Measurements from ENCODE around the gene FIZ1.

DNA sequence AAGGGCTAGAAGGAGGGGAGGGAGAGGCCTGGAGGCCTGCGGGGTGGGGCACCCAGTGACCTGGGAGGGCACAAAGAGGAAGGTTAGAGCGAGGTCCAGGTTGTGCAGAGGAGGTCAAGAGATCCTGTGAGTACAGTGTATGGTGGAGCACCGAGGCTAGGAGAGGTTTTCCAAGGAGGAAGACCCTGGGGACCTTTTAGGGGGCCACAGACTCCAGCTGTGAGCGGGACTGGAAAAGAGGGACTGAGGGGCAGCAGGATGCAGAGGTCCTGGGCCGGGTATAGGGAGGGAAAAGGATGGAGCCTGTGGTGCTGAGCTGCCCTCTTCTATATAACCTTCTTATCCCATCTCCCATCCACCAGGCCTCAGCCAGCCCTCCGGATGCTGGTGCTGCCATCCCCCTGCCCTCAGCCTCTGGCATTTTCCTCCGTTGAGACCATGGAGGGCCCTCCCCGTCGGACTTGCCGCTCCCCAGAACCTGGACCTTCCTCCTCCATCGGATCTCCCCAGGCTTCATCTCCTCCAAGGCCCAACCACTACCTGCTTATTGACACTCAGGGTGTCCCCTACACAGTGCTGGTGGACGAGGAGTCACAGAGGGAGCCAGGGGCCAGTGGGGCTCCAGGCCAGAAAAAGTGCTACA lies 45.0 kb upstream of the FIZ1 start:
- TF ChIP-seq, protein P1, sequence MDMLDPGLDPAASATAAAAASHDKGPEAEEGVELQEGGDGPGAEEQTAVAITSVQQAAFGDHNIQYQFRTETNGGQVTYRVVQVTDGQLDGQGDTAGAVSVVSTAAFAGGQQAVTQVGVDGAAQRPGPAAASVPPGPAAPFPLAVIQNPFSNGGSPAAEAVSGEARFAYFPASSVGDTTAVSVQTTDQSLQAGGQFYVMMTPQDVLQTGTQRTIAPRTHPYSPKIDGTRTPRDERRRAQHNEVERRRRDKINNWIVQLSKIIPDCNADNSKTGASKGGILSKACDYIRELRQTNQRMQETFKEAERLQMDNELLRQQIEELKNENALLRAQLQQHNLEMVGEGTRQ (IDR thresholded peaks at IDR 0.05; ENCODE audit: low read depth, low read length), result no peak
- no peak for TF ChIP-seq RAD21 (IDR thresholded peaks at IDR 0.05; ENCODE audit: low read length)
- TF ChIP-seq CTCF (conservative IDR thresholded peaks at IDR 0.05; ENCODE audit: low read depth, low read length), result no peak
- TF ChIP-seq POLR2A (IDR thresholded peaks at IDR 0.05; ENCODE audit: low read depth, low read length), result no peak
- TF ChIP-seq, protein P2, sequence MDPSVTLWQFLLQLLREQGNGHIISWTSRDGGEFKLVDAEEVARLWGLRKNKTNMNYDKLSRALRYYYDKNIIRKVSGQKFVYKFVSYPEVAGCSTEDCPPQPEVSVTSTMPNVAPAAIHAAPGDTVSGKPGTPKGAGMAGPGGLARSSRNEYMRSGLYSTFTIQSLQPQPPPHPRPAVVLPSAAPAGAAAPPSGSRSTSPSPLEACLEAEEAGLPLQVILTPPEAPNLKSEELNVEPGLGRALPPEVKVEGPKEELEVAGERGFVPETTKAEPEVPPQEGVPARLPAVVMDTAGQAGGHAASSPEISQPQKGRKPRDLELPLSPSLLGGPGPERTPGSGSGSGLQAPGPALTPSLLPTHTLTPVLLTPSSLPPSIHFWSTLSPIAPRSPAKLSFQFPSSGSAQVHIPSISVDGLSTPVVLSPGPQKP (IDR thresholded peaks at IDR 0.05; ENCODE audit: borderline replicate concordance, low read depth, low read length), result no peak
- TF ChIP-seq MAFK (IDR thresholded peaks at IDR 0.05; ENCODE audit: low read depth, low read length), result no peak
- TF ChIP-seq SMC3 (IDR thresholded peaks at IDR 0.05; ENCODE audit: low read depth, low read length), result no peak
- TF ChIP-seq CEBPB (IDR thresholded peaks at IDR 0.05; ENCODE audit: low read depth, low read length), result no peak
